Omental fat pad (tissue), 4 donors: ENCODE measurements around the gene TUFT1. TPM values are rescaled to one million over a fixed set of nuclear protein-coding genes. Genes with fewer than 3 reads are reported as not detected.
"Not testable (repeated sequence)": the region's sequence is repeated elsewhere in the genome, so short reads cannot be mapped to it uniquely, and the experiment has no call there.

ENCODE experiments used
- ATAC-seq: fragments of 150-250 bp; one replicate; pipeline ENCODE4 v1.9.1; 2016; ENCODE audit warnings: mild to moderate bottlenecking, moderate library complexity; ENCODE audit not compliant: low FRiP score
- DNase-seq: peaks from one replicate; pipeline ENCODE4 v3.0.0-alpha.2; 2019; ENCODE audit warnings: low spot score
- CTCF ChIP-seq, 3 donors: fragments of 450-650 bp; IDR thresholded peaks; one replicate each; pipeline ENCODE4 v1.5.1; 2016 to 2017; ENCODE audit warnings: antibody characterized with exemption in 3 of 3, mild to moderate bottlenecking in 3 of 3, moderate library complexity in 2 of 3
- total RNA-seq, 4 donors: library from RNA; depleted of rRNA; stranded (reverse); fragments of >200 nt; gene quantifications; one replicate each; pipeline ENCODE4 v1.1.0, GENCODE V29; 2016

Gene TUFT1
- total RNA-seq, 4 donors from 2014 or later: 5.0 to 12.8 (median 7.7) TPM

GRCh38 chr1:151618470-151618869, 78.4 kb downstream of the TUFT1 start:
- DNase-seq (no peak), ATAC-seq (no peak)
- no peak for TF ChIP-seq CTCF (IDR thresholded peaks at IDR 0.05)

GRCh38 chr1:151618996-151619395, 78.9 kb downstream of the TUFT1 start:
- not testable (repeated sequence) for DNase-seq, ATAC-seq

- ATAC-seq (no peak), DNase-seq (no peak)
- TF ChIP-seq CTCF (IDR thresholded peaks at IDR 0.05): no peak
These were observed 79.5 kb downstream of the TUFT1 start for GRCh38 chr1:151619489-151620093.

GRCh38 chr1:151620286-151620685, 80.2 kb downstream of the TUFT1 start:
- TF ChIP-seq CTCF (IDR thresholded peaks at IDR 0.05): no peak
- ATAC-seq (no peak), DNase-seq (no peak)

GRCh38 chr1:151621351-151621750, 81.2 kb downstream of the TUFT1 start:
- no peak for TF ChIP-seq CTCF (IDR thresholded peaks at IDR 0.05)
- ATAC-seq (no peak), DNase-seq (no peak)

GRCh38 chr1:151624783-151625182, 84.7 kb downstream of the TUFT1 start:
- DNase-seq: no peak
- no peak for ATAC-seq
- no peak for TF ChIP-seq CTCF (IDR thresholded peaks at IDR 0.05)

GRCh38 chr1:151626740-151627334, 86.7 kb downstream of the TUFT1 start:
- DNase-seq (no peak), ATAC-seq (no peak)
- TF ChIP-seq CTCF (IDR thresholded peaks at IDR 0.05): no peak
